Stimulated activated CD4-positive, alpha-beta T cell treated with anti-CD3 and anti-CD28 coated beads, Interleukin-4, amount 100 ng/mL, for 24 hours (primary cell): Measurements from ENCODE around the gene CSNK2A1.
"Not testable (repeated sequence)": the region's sequence is repeated elsewhere in the genome, so short reads cannot be mapped to it uniquely, and the experiment has no call there.

ENCODE experiments used
- DNase-seq: peaks from one replicate; pipeline ENCODE4 v3.0.0-alpha.2; 2020

CSNK2A1 gene

GRCh38 chr20:543369-544152 is at the start of gene CSNK2A1:
TSS of gene CSNK2A1 (minus strand) at chr20:543790. CDS start at chr20:508551, 35,239 bp downstream.
- peak; percentile 96 for DNase-seq

DNA sequence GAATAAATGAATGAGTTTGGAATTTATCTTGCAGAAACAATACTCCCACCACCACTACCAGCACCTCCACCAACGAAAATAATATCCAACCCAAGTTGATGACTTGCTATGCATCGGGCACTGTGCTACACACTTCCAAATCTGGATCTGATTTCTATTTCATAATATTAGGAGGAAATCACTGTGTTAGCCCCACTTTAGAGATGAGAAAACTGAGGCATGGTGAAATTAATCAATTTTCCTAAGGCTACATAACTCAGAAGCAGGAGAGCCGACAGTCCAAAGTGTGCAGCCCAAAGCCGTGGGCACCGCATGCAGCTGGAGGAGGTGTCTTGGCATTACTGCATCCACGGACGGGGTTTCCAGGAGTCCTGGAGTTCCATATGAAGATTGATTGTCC is 48.9 kb upstream of the CSNK2A1 start:
- no peak for DNase-seq

GRCh38 chr20:591941-592340 is 48.4 kb upstream of the CSNK2A1 start:
- DNase-seq, result no peak

GRCh38 chr20:588932-589672 is 45.5 kb upstream of the CSNK2A1 start:
- DNase-seq, result no peak

DNA sequence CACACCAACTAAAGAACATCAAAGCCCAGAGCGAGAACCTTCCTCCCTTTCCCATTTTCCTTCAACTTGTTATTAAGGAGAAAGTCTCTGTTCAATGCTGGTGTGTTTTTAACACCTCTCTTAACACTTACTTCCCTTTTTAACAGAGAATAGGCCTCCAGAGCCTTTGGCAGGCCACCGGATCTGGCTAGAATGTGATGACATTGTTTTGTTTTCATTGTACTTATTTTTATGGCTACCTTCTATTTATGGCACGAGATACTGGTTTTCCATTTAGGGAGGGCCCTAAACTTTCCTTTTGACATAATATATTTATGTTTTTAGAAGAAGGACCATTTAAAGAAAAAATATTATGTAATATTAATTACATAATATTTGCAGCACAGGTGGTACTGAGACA is 44.9 kb upstream of the CSNK2A1 start:
- DNase-seq, result no peak

DNA sequence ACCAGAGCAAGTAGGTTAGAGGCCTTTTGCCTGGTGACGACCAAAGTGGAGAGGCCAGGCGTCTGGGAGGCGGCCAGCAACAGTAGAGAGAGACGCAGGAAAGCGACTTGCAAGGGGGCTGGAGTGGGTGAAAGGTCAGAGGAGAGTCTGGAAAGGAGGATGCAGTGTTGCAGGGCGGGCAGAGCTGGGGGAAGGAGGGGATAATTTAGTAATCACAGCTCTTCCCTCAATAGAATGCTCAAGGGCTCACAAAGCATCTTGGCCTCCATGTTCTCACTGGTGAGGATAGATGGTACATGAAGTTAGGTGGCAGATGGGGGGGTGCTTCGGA is 41.3 kb upstream of the CSNK2A1 start:
- DNase-seq, result no peak

DNA sequence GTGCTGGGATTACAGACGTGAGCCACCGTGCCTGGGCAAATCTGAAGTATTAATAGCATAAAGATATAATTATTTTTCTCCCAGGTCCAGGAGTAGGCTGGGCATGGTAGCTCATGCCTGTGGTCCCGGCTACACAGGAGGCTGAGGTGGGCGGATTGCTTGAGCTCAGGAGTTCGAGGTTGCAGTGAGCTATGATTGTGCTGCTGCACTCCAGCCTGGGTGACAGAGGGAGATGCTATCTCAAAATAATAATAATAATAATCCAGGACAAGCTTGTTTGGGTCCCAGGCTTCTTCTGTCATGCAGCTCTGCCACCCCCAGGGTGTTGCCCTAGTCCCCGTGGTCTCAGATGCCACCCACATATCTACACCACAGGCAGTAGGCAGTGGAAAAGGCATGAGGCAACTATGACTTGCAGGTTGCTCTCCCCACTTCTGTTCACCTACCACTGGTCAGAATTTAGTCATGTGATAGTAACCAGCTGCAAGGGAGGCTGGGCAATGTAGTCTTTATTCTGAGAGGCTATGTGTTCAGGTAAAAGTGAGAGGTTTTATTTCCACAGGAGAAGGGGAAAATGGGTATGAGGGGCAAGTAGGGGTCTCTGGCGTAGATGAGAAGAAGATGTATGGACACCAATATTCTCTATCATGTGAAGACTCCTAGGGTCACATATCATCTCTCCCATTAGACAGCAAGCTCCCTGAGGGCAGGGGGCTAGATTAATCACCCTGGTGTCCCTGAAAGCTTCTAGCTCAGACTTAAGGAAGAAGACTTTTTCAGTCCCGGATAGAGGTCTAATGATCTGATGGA is 40.8 kb upstream of the CSNK2A1 start:
- peak; percentile 24 for DNase-seq

- DNase-seq, result no peak
Observed at GRCh38 chr20:582204-582603, 38.6 kb upstream of the CSNK2A1 start.

GRCh38 chr20:578940-579690 is 35.5 kb upstream of the CSNK2A1 start:
- DNase-seq, result not testable (repeated sequence)

GRCh38 chr20:577167-577791 is 33.7 kb upstream of the CSNK2A1 start:
- DNase-seq, result no peak

GRCh38 chr20:576156-576555 is 32.6 kb upstream of the CSNK2A1 start:
- DNase-seq, result no peak

DNA sequence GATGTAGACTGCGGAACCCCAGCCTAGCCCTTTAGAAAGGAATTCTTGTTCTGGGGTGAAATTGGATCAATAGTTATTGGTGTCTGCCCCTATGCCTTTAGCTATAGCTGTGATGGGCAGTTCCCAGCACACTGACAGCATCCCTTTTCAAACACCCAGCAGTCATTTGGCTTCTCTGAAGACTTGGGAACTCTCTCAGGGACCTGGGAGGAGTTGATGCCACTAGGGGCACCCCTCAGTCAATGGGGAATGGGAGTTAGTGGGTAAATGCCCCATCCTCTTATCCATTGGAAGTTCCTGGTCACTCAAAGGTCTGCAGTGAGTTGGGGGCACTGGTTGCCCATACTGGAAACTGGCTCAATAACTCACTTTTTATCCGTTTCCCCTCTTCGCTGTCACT is 31.6 kb upstream of the CSNK2A1 start:
- no peak for DNase-seq

- no peak for DNase-seq
Observed at GRCh38 chr20:574297-574942, 30.8 kb upstream of the CSNK2A1 start.

DNA sequence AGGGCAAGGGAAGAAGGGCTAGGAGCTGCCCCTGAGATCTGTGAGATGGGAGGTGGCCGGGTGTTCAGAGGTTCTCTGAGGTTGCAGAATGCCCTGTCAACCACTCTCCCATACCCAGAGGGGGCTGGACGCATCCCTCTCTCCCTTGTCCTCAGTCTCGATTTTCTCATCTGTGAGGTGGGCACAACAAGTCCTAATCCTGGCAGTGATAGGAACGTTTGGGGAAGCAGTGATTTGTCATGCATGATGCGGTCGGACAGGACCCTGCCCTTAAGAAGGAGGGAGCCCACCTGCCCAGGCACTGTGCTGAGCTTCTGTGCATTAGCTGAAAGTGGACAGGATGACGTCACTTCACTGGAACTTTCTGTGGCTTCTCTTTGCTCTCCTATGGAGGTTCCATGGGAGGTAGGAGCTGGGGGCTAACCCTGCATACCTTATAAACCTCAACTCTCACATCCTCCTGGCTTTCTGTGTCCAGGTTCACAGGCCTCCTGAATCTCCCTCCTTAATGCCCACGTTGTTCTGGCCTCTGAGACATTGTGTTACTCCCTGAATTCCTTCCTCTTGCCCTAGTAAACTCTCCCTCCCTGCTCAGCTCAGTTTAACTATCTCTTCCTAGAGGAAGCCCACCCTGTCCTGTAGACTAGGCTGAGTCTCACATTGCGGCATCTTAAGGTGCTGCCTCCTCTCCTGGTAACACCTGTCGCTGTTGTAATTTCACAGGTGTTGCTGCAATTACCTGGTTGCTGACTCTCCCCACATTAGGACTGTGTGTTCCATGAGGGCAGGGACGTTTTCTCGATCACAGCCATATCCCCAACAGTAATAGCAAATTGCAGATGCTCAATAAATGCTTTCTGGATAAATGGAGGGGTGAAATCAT is 30.1 kb upstream of the CSNK2A1 start:
- no peak for DNase-seq

DNA sequence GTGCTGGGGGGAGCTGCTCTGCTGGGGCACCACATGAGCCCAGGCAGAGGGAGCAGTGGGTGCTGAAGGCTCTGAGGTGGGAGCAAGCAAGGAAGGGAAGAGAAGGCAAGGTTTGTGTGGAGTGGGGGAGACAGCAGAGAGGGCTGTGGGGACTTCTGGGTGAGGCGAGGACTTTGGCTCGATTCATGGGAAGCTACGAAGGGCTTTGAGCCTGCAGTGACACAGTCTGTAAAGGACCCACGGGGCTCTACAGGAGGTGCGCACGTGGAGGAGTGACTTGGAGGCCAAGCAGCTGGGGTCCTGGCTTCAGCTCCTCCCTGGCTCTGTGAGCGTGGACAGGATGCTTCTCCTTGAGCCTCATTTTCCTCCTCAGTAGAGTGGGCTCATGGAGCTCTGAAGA is 29.1 kb upstream of the CSNK2A1 start:
- no peak for DNase-seq

DNA sequence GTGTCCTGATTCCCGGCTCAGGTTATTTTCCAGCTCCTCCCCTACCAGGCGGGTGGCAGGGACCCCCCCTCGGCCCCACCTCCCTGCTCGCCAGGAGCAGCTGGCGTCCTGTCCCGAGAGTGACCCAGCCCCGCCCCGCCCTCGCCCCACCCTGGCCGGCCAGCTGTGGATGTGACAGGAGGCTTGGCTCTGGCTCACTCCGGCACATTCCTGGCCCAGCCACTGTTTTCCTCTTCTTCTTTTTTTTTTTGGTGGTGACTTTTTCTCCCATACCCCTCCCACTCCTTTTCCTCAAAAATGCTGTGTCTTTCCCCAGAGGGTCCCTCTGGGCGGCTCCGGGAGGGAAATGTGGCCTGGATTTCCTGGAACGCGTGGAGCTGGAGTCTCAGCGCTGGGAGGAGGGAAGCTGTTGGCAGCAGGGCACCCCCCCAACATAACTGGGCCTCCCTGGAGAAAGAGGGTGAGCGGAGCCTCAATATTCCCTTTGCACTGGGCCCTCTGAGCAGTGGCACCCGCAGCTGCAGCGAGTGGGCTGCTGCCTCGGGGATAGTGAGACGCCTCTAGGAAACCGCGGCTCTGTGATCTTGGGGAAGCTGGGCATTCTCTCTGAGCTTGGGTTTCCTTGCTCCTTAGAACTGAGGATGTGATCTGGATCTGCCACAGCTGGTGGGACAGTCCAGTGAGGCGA is 28.3 kb upstream of the CSNK2A1 start:
- no peak for DNase-seq

DNA sequence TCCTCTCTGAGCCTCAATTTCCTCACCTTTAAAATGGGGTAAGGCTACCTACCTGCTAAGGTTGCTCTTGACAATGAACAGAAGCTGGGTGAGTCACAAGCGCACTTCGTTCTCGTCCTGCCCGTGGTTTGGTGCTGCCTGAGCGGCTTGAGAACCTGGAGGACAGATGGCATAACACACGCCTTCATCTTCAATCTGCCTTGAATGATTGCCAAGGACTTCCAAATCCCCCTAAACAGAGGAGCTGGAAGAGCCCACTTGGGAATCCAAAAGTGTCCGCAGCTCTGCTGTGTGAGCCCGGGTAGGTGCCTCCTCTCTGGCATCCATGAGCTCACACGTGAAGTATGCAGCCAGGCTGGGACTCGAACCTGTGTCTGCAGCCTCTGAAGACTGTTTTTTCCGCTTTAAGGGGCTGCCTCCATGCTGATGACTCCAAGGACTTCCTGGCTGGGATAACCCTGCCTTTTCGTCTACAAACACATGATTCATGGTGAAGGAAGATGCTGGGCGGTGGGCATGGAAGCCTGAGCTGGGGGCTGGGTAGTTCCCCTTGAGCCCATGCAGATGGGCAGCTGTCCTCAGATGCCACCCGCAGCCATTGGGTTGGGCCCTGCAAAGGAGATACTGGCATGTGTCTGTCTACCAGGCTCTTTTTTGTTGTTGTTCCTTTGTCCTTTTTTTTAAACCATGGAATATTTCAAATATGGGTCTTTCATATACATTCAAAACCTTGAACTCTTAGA is 25.3 kb upstream of the CSNK2A1 start:
- DNase-seq, result no peak

DNA sequence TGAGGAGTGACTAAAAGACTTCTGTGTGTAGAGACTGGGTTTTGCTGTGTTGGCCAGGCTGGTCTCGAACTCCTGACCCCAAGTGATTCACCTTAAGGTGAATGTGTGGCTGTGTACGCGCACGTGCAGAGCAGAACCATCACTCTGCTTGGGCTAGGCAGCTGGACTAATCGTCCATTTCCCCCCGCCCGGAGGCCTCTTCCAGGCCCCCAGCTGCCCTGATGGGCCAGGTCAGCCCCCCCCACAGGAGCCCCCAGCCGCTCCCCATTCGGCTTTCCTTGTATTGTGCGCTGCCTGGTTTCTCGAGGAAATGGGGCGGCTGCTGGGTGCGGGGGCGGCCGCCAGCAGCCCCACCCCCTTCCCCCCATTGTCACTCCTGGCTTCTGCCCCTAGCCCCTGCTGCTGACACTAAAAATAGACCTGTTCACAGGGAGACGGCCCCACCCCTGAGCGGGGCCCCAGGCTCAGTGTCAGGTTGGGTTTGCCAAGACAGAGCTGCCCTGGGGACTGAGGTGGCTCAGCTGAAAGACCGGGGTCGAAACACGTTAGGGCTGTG is 24.6 kb upstream of the CSNK2A1 start:
- DNase-seq, result no peak

GRCh38 chr20:564192-564591 is 20.6 kb upstream of the CSNK2A1 start:
- no peak for DNase-seq
